ENCODE results near the gene MAG.

- TF ChIP-seq SP1 (IDR thresholded peaks at IDR 0.05) (no peak), SP1 (CRISPR knock-in tag; IDR thresholded peaks at IDR 0.05) (no peak), NCOA2 (CRISPR knock-in tag; IDR thresholded peaks at IDR 0.05) (no peak), SKI (IDR thresholded peaks at IDR 0.05; ENCODE audit: partially characterized antibody) (no peak), ZNF777 (CRISPR knock-in tag; IDR thresholded peaks at IDR 0.05) (no peak), ZNF781 (CRISPR knock-in tag; IDR thresholded peaks at IDR 0.05; ENCODE audit: borderline replicate concordance, not compliant biosample characterization) (no peak), KAT7 (CRISPR knock-in tag; IDR thresholded peaks at IDR 0.05; ENCODE audit: borderline replicate concordance) (no peak), CREB1 (IDR thresholded peaks at IDR 0.05) (no peak), CREB1 (CRISPR knock-in tag; IDR thresholded peaks at IDR 0.05) (no peak)
- TF ChIP-seq, protein P1, sequence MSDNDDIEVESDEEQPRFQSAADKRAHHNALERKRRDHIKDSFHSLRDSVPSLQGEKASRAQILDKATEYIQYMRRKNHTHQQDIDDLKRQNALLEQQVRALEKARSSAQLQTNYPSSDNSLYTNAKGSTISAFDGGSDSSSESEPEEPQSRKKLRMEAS (IDR thresholded peaks at IDR 0.05), result no peak
Measured at GRCh38 chr19:35299523-35300338, 7.8 kb downstream of the MAG start.
